T follicular helper cell (primary cell): ENCODE results near the gene NAA25.

Source experiments
- DNase-seq: peaks from one replicate; pipeline ENCODE4 v3.0.0-alpha.2; 2020; ENCODE audit warnings: low read depth
- total RNA-seq, 2 experiments: gene quantifications; one replicate each; lab custom pipeline; 2026; lab: John Stamatoyannopoulos, UW

The NAA25 gene
- total RNA-seq, result 58.3 to 123 reads per million in 2 experiments

DNA sequence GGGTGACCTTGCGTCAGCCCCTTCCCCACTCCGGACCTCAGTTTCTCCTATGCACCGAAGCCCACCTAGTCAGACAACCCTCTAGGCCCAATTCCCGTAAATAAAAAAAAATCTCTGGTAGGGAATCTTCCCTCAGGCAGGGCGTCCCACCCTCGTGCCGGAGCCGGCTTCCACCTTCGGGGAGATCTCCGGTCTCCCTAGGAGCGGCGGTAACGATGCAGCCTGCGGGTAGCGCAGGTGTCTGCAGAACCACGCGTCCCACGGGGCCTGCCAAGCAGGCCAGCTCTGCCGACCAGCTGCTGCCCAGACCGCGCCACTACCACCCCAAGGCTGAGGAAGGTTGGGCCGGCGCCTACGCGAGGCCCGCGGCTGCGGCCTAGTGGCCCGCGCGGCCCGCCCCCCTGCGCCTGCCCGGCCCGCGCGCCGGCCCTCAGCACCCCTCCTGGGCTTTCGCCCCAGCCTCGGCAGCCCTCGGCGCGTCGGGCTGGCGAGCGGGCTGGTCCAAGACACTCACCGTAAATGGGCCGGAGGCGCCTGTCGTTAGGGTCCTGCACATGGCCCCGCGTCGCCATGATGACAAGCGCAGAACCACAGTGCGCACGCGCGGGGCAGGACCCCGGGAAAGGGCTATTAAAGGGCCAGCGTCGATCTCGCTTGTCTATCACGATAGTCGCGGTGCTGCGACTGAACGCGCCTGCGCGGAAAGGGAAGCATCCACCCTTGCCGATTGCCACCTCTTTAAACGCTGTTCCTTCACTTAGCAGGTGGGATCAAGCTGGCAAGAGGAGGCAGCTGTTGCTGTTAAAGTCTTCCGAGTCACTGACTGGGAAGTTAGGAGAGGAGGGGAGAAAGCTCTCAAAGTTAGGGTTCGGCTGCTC is at the start of gene NAA25:
Gene NAA25, minus strand, starts transcription at position 582 of the 878 bp plus-strand sequence. Its CDS starts 10 bp downstream, at position 572.
- peak; percentile 76 for DNase-seq

GRCh38 chr12:112153893-112154219 is 45.3 kb upstream of the NAA25 start:
- DNase-seq, result no peak

DNA sequence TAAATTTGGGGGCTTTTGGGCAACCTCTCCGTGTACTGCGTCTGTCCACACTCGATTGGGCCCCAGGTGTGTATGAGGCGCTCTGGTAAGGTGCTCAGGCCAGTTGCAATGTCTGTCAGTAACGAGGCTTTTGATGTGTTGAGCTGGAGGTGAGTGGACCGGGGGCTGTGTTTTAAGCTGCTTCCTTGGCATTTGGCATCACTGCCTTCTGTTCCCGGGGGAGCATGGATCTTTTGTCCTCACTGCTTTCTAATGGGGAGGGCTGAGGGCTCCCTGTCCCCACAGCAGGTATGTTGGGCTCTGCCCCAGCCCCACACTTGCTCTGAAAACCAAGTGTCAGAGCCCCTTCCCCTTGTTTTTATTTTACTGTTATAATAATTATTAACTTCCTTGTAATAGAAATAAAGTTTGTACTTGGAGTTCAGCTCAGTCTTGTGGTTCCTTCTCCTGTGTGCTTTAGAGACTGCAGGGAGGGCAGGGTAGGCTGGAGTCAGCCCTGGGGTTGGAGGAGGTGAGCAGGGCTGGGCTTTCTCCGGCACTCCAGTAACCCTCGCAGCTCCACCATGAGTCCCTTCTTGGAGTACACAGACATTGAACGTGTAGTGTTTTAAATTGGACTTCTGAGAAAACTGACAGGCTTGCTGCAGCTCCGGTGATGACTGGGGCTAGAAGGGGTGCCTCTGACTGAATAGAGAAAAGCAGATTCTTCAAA is 44.8 kb upstream of the NAA25 start:
- no peak for DNase-seq

DNA sequence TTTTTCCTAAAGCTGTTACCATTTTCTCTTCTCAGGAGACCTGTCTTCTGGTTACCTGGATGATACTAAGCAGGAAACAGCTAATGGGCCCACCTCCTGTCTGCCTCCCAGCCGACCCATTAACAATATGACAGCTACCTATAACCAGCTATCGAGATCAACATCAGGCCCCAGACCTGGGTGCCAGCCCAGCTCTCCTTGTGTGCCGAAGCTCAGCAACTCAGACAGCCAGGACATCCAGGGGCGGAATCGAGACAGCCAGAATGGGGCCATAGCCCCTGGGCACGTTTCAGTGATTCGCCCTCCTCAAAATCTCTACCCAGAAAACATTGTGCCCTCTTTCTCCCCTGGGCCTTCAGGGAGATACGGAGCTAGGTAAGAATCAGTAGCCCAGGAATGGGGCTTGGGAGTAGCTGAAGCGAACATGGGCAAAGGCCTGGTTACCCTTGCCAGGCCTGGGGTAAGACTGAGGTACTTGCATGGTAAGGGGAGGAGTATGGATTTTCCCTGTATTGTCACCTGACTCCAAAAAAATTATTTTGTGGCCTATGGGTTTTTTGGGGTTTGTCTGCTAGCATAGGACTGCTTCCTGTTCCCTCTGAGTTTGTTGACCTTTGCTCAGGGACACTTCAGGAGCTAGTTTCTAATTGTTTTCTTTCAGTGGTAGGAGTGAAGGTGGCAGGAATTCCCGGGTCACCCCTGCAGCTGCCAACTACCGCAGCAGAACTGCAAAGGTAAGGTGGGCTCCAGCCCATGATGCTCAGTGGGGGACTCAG is 43.4 kb upstream of the NAA25 start:
- DNase-seq, result no peak

- DNase-seq, result no peak
These were observed 41.0 kb upstream of the NAA25 start for GRCh38 chr12:112149596-112149995.

DNA sequence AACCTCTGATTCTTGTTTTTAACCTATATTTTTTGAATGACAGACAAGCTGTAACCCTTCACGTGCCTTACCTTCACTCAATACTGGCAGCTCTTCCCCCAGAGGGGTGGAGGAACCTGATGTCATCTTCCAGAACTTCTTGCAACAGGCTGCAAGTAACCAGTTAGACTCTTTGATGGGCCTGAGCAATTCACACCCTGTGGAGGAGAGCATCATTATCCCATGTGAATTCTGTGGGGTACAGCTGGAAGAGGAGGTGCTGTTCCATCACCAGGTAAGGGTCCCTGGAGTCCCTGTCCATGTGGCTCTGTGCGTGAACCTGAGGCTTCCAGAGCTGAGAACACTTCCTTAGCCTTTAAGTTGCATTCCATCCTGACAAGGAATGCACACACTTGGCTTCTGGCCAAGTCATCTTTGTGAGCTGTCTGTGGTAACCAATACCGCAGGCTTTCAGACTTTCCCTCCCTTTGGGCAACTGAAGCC is 39.5 kb upstream of the NAA25 start:
- no peak for DNase-seq

- DNase-seq, result no peak
These were observed 37.5 kb upstream of the NAA25 start for GRCh38 chr12:112146123-112146522.

DNA sequence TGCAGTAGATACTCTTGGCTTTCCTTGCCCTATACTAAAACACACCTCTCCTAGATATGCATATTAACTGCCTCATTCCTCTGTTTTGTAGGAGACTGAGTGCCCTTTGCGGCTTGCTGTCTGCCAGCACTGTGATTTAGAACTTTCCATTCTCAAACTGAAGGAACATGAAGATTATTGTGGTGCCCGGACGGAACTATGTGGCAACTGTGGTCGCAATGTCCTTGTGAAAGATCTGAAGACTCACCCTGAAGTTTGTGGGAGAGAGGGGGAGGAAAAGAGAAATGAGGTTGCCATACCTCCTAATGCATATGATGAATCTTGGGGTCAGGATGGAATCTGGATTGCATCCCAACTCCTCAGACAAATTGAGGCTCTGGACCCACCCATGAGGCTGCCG is 32.1 kb upstream of the NAA25 start:
- no peak for DNase-seq

- DNase-seq, result no peak
These were observed 26.1 kb upstream of the NAA25 start for GRCh38 chr12:112134731-112135130.

DNA sequence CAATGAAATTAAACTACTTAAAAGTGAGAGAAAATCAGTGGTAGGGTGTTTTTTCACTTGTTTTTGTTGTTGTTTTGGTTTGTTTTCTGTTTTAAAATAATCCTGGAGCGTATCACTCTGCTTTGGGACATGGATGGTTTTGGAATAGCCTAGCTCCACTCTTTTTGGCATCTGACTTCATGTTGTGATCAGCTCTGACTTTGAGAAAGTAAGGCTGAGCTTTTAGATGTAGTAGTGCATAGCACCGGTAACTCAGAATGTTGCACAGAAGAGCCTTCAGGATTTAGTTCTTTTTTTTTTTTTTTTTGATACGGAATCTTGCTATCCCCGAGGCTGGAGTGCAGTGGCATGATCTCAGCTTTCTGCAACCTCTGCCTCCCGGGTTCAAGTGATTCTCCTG is 24.8 kb upstream of the NAA25 start:
- DNase-seq, result no peak

DNA sequence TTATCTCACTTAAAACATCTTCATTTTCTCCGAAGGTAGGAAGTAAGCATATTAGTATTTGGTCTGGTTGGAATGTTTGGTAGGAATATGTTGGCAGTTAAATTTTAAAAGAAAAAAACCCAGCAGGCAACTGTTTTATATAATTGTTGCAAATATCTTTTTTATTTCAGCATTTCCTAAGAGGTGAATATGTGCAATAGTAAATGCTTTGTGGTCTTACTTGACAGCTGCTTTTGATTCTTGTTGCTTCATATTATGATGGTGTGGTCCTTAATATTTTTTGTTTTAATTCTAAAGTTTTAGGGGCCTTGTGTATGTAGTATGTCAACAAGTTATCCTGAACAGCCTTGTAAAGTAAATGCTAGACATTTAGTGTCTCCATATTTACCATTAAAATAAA is 23.1 kb upstream of the NAA25 start:
- no peak for DNase-seq

- no peak for DNase-seq
These were observed 21.9 kb upstream of the NAA25 start for GRCh38 chr12:112130441-112130998.

- no peak for DNase-seq
These were observed 18.3 kb upstream of the NAA25 start for GRCh38 chr12:112126911-112127310.

- no peak for DNase-seq
These were observed 17.4 kb upstream of the NAA25 start for GRCh38 chr12:112126000-112126438.

- peak; percentile 97 for DNase-seq
These were observed 16.8 kb upstream of the NAA25 start, which contains the start of gene TRAFD1 for GRCh38 chr12:112125250-112125999. Gene TRAFD1, plus strand, starts transcription at chr12:112125560. Its CDS starts 4,963 bp downstream, at chr12:112130523.

GRCh38 chr12:112124918-112125249 is 16.3 kb upstream of the NAA25 start:
- no peak for DNase-seq

- no peak for DNase-seq
These were observed 14.5 kb upstream of the NAA25 start for GRCh38 chr12:112122823-112123690.

DNA sequence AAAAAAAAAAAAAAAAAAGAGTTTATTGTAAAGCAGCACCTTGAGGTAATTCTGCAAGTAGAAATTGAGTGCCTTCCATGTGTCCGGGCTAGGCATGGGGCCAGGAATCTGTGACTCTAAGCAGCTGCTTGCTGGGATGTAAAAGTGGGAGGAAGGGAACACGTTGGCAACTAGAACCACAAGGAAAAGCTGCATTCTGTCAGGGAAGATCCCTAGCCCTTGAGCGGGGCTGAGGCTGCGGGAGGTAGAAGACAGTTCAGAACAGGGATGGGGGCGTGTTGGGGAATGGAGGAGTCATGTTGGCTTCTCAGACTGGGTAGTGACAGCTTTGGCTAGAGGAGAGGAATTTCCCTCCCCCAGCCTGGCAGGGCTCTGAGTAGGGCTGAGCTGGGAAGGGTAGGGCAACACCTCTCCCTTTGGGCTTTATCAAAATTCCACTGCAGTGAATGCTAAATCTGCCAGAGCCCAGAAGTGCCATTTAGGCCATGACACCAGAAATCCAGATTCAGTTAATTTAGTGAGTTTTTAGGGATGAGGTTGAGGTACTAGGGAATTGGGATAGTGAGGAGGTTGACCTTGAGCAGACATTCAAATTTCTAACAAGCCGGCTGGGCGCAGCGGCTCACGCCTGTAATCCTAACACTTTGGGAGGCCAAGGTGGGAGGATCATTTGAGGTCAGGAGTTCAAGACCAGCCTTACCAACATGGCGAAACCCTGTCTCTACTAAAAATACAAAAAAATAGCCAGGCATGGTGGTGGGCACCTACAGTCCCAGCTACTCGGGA is 13.4 kb upstream of the NAA25 start:
- DNase-seq, result no peak

GRCh38 chr12:112117685-112118084 is 9.1 kb upstream of the NAA25 start:
- no peak for DNase-seq
